Ovary (tissue), 3 donors: Measurements from ENCODE around the gene PTPRQ.

Experiments
- POLR2A ChIP-seq: fragments of 450-650 bp; IDR thresholded peaks from one replicate; pipeline ENCODE4 v1.6.1; 2017; ENCODE audit warnings: antibody characterized with exemption, mild to moderate bottlenecking, moderate library complexity
- TF ChIP-seq, protein P1 (sequence below), 3 donors: fragments of 450-650 bp in 2 of 3; fragments of 200-600 bp in 1 of 3; IDR thresholded peaks; one replicate each; pipeline versions ENCODE4 v1.5.1 to v1.8.0; 2016 to 2022; ENCODE audit warnings: antibody characterized with exemption in 3 of 3, mild to moderate bottlenecking in 1 of 3
- donor health status: DM: no; HTN: no; CAD: no.

- TF ChIP-seq, protein P1, sequence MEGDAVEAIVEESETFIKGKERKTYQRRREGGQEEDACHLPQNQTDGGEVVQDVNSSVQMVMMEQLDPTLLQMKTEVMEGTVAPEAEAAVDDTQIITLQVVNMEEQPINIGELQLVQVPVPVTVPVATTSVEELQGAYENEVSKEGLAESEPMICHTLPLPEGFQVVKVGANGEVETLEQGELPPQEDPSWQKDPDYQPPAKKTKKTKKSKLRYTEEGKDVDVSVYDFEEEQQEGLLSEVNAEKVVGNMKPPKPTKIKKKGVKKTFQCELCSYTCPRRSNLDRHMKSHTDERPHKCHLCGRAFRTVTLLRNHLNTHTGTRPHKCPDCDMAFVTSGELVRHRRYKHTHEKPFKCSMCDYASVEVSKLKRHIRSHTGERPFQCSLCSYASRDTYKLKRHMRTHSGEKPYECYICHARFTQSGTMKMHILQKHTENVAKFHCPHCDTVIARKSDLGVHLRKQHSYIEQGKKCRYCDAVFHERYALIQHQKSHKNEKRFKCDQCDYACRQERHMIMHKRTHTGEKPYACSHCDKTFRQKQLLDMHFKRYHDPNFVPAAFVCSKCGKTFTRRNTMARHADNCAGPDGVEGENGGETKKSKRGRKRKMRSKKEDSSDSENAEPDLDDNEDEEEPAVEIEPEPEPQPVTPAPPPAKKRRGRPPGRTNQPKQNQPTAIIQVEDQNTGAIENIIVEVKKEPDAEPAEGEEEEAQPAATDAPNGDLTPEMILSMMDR (IDR thresholded peaks at IDR 0.05) = no peak
- no peak for TF ChIP-seq POLR2A
Observed at GRCh38 chr12:80413462-80413861, 30.6 kb upstream of the PTPRQ start.
